H1 (cell line): ENCODE measurements around the gene MYO5A. TPM values are rescaled to one million over a fixed set of nuclear protein-coding genes. Genes with fewer than 3 reads are reported as not detected.

Source experiments
- CTCF ChIA-PET: fragments of 300-600 bp; sonication (Branson Sonifier 250); formaldehyde crosslinking; loops from one replicate; lab custom pipeline; 2021; ENCODE audit not compliant: partially characterized antibody; lab: Charles Lee
- POLR2A ChIA-PET: fragments of 300-600 bp; sonication (Branson Sonifier 250); formaldehyde crosslinking; loops from one replicate; lab custom pipeline; 2021; ENCODE audit warnings: inconsistent platforms; ENCODE audit not compliant: partially characterized antibody; lab: Charles Lee
- DNase-seq, 2 experiments: peaks; one replicate each; pipeline versions ENCODE4 v3.0.0 to v3.0.0-alpha.2; 2010 to 2022; ENCODE audit warnings: low spot score in 2 of 2, low read depth in 1 of 2, mixed read lengths in 1 of 2
- FAIRE-seq: peaks from 2 replicates; lab custom pipeline; 2011; peaks lifted over from hg19 to GRCh38; lab: Jason Lieb, UNC
- H2AFZ ChIP-seq: 2 replicates; pipeline ENCODE4 v1.8.1; 2012; ENCODE audit warnings: low read length, inconsistent platforms
- H2AK5ac ChIP-seq: 2 replicates; pipeline ENCODE4 v1.6.1; 2013; ENCODE audit warnings: low read depth, low read length
- H2BK120ac ChIP-seq: replicated peaks from 2 replicates; pipeline ENCODE3; 2013; ENCODE audit warnings: low read depth, low read length, inconsistent platforms
- H2BK12ac ChIP-seq: 2 replicates; pipeline ENCODE4 v1.6.1; 2013; ENCODE audit warnings: low read depth, low read length
- H2BK15ac ChIP-seq: 2 replicates; pipeline ENCODE4 v1.6.1; 2013; ENCODE audit warnings: low read length
- H2BK20ac ChIP-seq: 2 replicates; pipeline ENCODE4 v1.6.1; 2013; ENCODE audit warnings: low read length
- H2BK5ac ChIP-seq: 2 replicates; pipeline ENCODE4 v1.6.1; 2013; ENCODE audit warnings: low read depth, low read length
- H3K14ac ChIP-seq: 2 replicates; pipeline ENCODE4 v1.6.1; 2013; ENCODE audit warnings: inconsistent platforms; ENCODE audit not compliant: insufficient read length
- H3K18ac ChIP-seq: 2 replicates; pipeline ENCODE4 v1.6.1; 2013; ENCODE audit warnings: low read length; ENCODE audit errors: extremely low read depth
- H3K23ac ChIP-seq: 2 replicates; pipeline ENCODE4 v1.6.1; 2013; ENCODE audit warnings: inconsistent platforms; ENCODE audit not compliant: insufficient read length
- H3K23me2 ChIP-seq: 2 replicates; pipeline ENCODE4 v1.6.1; 2013; ENCODE audit warnings: low read depth, low read length
- H3K27ac ChIP-seq: 2 replicates; pipeline ENCODE4 v1.6.1; 2011; ENCODE audit warnings: low read depth, low read length, inconsistent platforms
- H3K27me3 ChIP-seq, 4 experiments: replicated peaks in 1 of 4; 1 replicate in 1 of 4; 2 replicates in 3 of 4; pipeline versions ENCODE4 v1.6.1 to v1.8.1; 2011 to 2013; ENCODE audit warnings: low read length in 3 of 4, mild to moderate bottlenecking in 3 of 4, inconsistent platforms in 2 of 4, mixed read lengths in 2 of 4, moderate library complexity in 1 of 4; ENCODE audit not compliant: control insufficient read depth in 3 of 4, insufficient read depth in 3 of 4; ENCODE audit errors: extremely low read depth in 1 of 4
- H3K36me3 ChIP-seq, 4 experiments: 2 replicates each; pipeline versions ENCODE4 v1.6.1 to v1.8.1; 2011 to 2013; ENCODE audit warnings: mild to moderate bottlenecking in 4 of 4, low read length in 3 of 4, moderate library complexity in 2 of 4, control low read depth in 1 of 4, inconsistent platforms in 1 of 4; ENCODE audit not compliant: insufficient read depth in 4 of 4, control insufficient read depth in 2 of 4
- H3K4ac ChIP-seq: replicated peaks from 2 replicates; pipeline ENCODE3; 2013; ENCODE audit warnings: low read length, low read depth, mixed read lengths, inconsistent platforms; ENCODE audit not compliant: insufficient read length
- H3K4me1 ChIP-seq, 4 experiments: replicated peaks in 1 of 4; 1 replicate in 1 of 4; 2 replicates in 3 of 4; pipeline versions ENCODE4 v1.6.1 to v1.8.1; 2011 to 2013; ENCODE audit warnings: low read length in 3 of 4, inconsistent platforms in 2 of 4, mixed read lengths in 1 of 4; ENCODE audit not compliant: insufficient read depth in 4 of 4, control insufficient read depth in 3 of 4
- H3K4me2 ChIP-seq, 2 experiments: 2 replicates each; pipeline versions ENCODE4 v1.6.1 to v1.8.1; 2011 to 2013; ENCODE audit warnings: low read depth in 2 of 2, low read length in 2 of 2, control low read depth in 1 of 2, inconsistent platforms in 1 of 2, mild to moderate bottlenecking in 1 of 2; ENCODE audit not compliant: insufficient read depth in 1 of 2
- H3K4me3 ChIP-seq, 4 experiments: fragments of 200-600, 300-600 bp in 1 of 4; sonication (generic), shearing (Covaris generic), sonication (Bioruptor Twin) in 1 of 4; 2 replicates each; pipeline versions ENCODE4 v1.5.1 to v1.8.1; 2011 to 2016; ENCODE audit warnings: low read length in 4 of 4, low read depth in 3 of 4, control low read depth in 2 of 4, inconsistent platforms in 2 of 4, mild to moderate bottlenecking in 2 of 4, mixed read lengths in 1 of 4, moderate library complexity in 1 of 4; ENCODE audit not compliant: insufficient read depth in 2 of 4; ENCODE audit errors: extremely low read depth in 1 of 4
- H3K56ac ChIP-seq: replicated peaks from 2 replicates; pipeline ENCODE3; 2013; ENCODE audit warnings: low read depth, mild to moderate bottlenecking, mixed read lengths, low read length, inconsistent platforms; ENCODE audit not compliant: insufficient read length
- H3K79me1 ChIP-seq: 2 replicates; pipeline ENCODE4 v1.6.1; 2013; ENCODE audit warnings: low read depth, low read length, control low read depth
- H3K79me2 ChIP-seq, 2 experiments: 2 replicates each; pipeline versions ENCODE4 v1.6.1 to v1.8.1; 2012 to 2013; ENCODE audit warnings: low read length in 2 of 2, mild to moderate bottlenecking in 2 of 2, inconsistent platforms in 1 of 2; ENCODE audit not compliant: insufficient read depth in 2 of 2, control insufficient read depth in 1 of 2
- H3K9ac ChIP-seq, 4 experiments: replicated peaks in 1 of 4; 1 replicate in 1 of 4; 2 replicates in 3 of 4; pipeline versions ENCODE4 v1.6.1 to v1.8.1; 2011 to 2013; ENCODE audit warnings: low read depth in 3 of 4, low read length in 3 of 4, control low read depth in 2 of 4, mild to moderate bottlenecking in 2 of 4, moderate library complexity in 2 of 4, inconsistent platforms in 1 of 4; ENCODE audit errors: extremely low read depth in 1 of 4
- H3K9me3 ChIP-seq, 2 experiments: 2 replicates each; pipeline versions ENCODE4 v1.6.1 to v1.8.1; 2012 to 2013; ENCODE audit warnings: mild to moderate bottlenecking in 2 of 2, moderate library complexity in 2 of 2, control low read depth in 1 of 2, inconsistent platforms in 1 of 2, low read depth in 1 of 2, low read length in 1 of 2, mixed read lengths in 1 of 2; ENCODE audit not compliant: insufficient read depth in 2 of 2
- H4K20me1 ChIP-seq, 2 experiments: replicated peaks in 1 of 2; 2 replicates each; pipeline versions ENCODE3 to v1.8.1; 2011 to 2013; ENCODE audit warnings: inconsistent platforms in 2 of 2, low read length in 2 of 2, mild to moderate bottlenecking in 1 of 2; ENCODE audit not compliant: insufficient read depth in 2 of 2, control insufficient read depth in 1 of 2
- H4K5ac ChIP-seq: 2 replicates; pipeline ENCODE4 v1.6.1; 2013; ENCODE audit warnings: low read length, low read depth, mixed read lengths, inconsistent platforms; ENCODE audit not compliant: insufficient read length
- H4K8ac ChIP-seq: 2 replicates; pipeline ENCODE4 v1.8.0; 2013; ENCODE audit warnings: mild to moderate bottlenecking, moderate library complexity, low read length, inconsistent platforms; ENCODE audit not compliant: insufficient read depth; ENCODE audit errors: extremely low read depth
- H4K91ac ChIP-seq: replicated peaks from 2 replicates; pipeline ENCODE3; 2013; ENCODE audit warnings: low read length, mixed read lengths, inconsistent platforms; ENCODE audit not compliant: insufficient read length
- ATF3 ChIP-seq: IDR thresholded peaks from 2 replicates; pipeline ENCODE4 v1.6.1; 2011; ENCODE audit warnings: low read depth, mild to moderate bottlenecking, low read length; ENCODE audit not compliant: insufficient read depth
- BCL11A ChIP-seq, 2 experiments: IDR thresholded peaks; one replicate each; pipeline ENCODE4 v1.6.1; 2011; ENCODE audit warnings: low read depth in 2 of 2, low read length in 2 of 2, mild to moderate bottlenecking in 2 of 2
- CEBPB ChIP-seq: IDR thresholded peaks from 2 replicates; pipeline ENCODE4 v1.6.1; 2012; ENCODE audit warnings: low read depth, low read length
- EZH2 ChIP-seq: fragments of 200-600 bp; sonication (generic); IDR thresholded peaks from 2 replicates; pipeline ENCODE4 v1.7.1; 2012; ENCODE audit warnings: low read depth, mild to moderate bottlenecking, moderate library complexity, low read length, inconsistent platforms; ENCODE audit not compliant: severe bottlenecking
- HDAC2 ChIP-seq, 2 experiments: fragments of 300-600 bp in 1 of 2; sonication (generic) in 1 of 2; IDR thresholded peaks; 2 replicates each; pipeline ENCODE4 v1.6.1; 2011 to 2012; ENCODE audit warnings: low read depth in 2 of 2, low read length in 2 of 2, mild to moderate bottlenecking in 2 of 2, moderate library complexity in 2 of 2, borderline replicate concordance in 1 of 2, inconsistent platforms in 1 of 2
- HDAC6 ChIP-seq: IDR thresholded peaks from one replicate; pipeline ENCODE4 v1.7.1; 2012; ENCODE audit warnings: low read depth, mild to moderate bottlenecking, inconsistent platforms, low read length, moderate library complexity
- KDM4A ChIP-seq: IDR thresholded peaks from one replicate; pipeline ENCODE4 v1.7.1; 2012; ENCODE audit warnings: low read depth, mild to moderate bottlenecking, moderate library complexity, low read length, inconsistent platforms; ENCODE audit not compliant: severe bottlenecking
- KDM5A ChIP-seq: fragments of 200-600 bp; IDR thresholded peaks from 2 replicates; pipeline ENCODE4 v1.7.1; 2012; ENCODE audit warnings: mild to moderate bottlenecking, low read length, inconsistent platforms, mixed read lengths
- NRF1 ChIP-seq: IDR thresholded peaks from 2 replicates; pipeline ENCODE4 v1.6.1; 2011; ENCODE audit warnings: mild to moderate bottlenecking, low read depth, low read length, improper control_type of control experiment
- SIRT6 ChIP-seq: IDR thresholded peaks from one replicate; pipeline ENCODE4 v1.7.1; 2012; ENCODE audit warnings: low read length, inconsistent platforms
- SP4 ChIP-seq: IDR thresholded peaks from 2 replicates; pipeline ENCODE4 v1.6.1; 2012; ENCODE audit warnings: low read length, inconsistent platforms
- SUZ12 ChIP-seq: fragments of 200-600 bp; sonication (generic); IDR thresholded peaks from 2 replicates; pipeline ENCODE4 v1.6.1; 2012; ENCODE audit warnings: mild to moderate bottlenecking, inconsistent platforms, low read length, moderate library complexity, mixed read lengths
- TCF12 ChIP-seq: IDR thresholded peaks from 2 replicates; pipeline ENCODE4 v1.6.1; 2011; ENCODE audit warnings: low read depth, mild to moderate bottlenecking, low read length
- TEAD4 ChIP-seq: IDR thresholded peaks from 2 replicates; pipeline ENCODE4 v1.6.1; 2012; ENCODE audit warnings: low read depth, low read length, inconsistent platforms, mixed read lengths
- WGBS, 2 experiments: shearing (Covaris generic) in 1 of 2; methylation state at CpG; one replicate each; pipeline versions ENCODE4 v1.1.6 to v1.1.7; 2013 to 2015; ENCODE audit warnings: low lambda C conversion rate in 2 of 2, mixed read lengths in 2 of 2, inconsistent platforms in 1 of 2, low coverage in 1 of 2, missing lambda C conversion rate in 1 of 2; ENCODE audit not compliant: insufficient replicate concordance in 2 of 2, insufficient coverage in 1 of 2, insufficient read length in 1 of 2; ENCODE audit errors: extremely low coverage in 1 of 2, missing lambda C conversion rate in 1 of 2; 5-methylcytosine and 5-hydroxymethylcytosine counted together
- polyA plus RNA-seq, 7 experiments: library from polyadenylated mRNA; depleted of rRNA in 3 of 7; stranded (reverse) in 5 of 7; unstranded in 2 of 7; fragments of >200 nt in 5 of 7; fragments of 200-250 nt in 2 of 7; gene quantifications; 1 replicate in 5 of 7; 2 replicates in 1 of 7; 4 replicates in 1 of 7; pipeline versions ENCODE4 v1.2.1 to v1.2.3, GENCODE V29; 2011 to 2013; ENCODE audit warnings: missing spikeins in 2 of 7, mixed read lengths in 2 of 7
- total RNA-seq: library from RNA; stranded (reverse); fragmentation: NEBNext Ultra II Directional; extraction: Animal tissue kit (Norgen Biotek cat#: 25700); gene quantifications from 2 replicates; pipeline ENCODE4 v1.2.1, GENCODE V29; 2021

Gene MYO5A
- total and polyA plus RNA-seq, 2 of the 8 experiments (the other 6 are each of a cell fraction or from before 2014, with no cell fraction given): 11.4 to 24.7 TPM

GRCh38 chr15:52559022-52559421, 30.3 kb upstream of the MYO5A start:
- Histone ChIP-seq H3K4me2 (no peak overlapping the region), H4K91ac (no peak overlapping the region), H2BK15ac (no peak overlapping the region), H3K79me2 (peaks cover 30 to 99% of the 10 kb centered on the region in 2 experiments), H3K36me3 (peaks cover 0 to 34% (median 12%) of the 10 kb centered on the region in 4 experiments; a peak in 5 of 8 replicates), H3K14ac (no peak overlapping the region), H4K20me1 (peaks cover 19 to 22% of the 10 kb centered on the region in 2 experiments), H3K23me2 (no peaks in the 10 kb centered on the region), H3K27ac (no peak overlapping the region), H2AFZ (no peak overlapping the region), H3K4me3 (no peak overlapping the region), H3K18ac (no peak overlapping the region), H3K56ac (no peak overlapping the region), H3K27me3 (no peaks in the 10 kb centered on the region), H2BK20ac (no peak overlapping the region), H2BK12ac (no peak overlapping the region), H2BK5ac (no peak overlapping the region), H3K79me1 (peaks cover 3% of the 10 kb centered on the region; the same call in 1 of the 2 replicates), H3K9me3 (no peaks in the 10 kb centered on the region), H3K9ac (no peak overlapping the region), H3K4ac (no peak overlapping the region), H4K8ac (no peak overlapping the region), H3K23ac (no peak overlapping the region), H3K4me1 (peaks cover 0 to 7% (median 0%) of the 10 kb centered on the region in 4 experiments; a peak in 2 of 7 replicates), H2BK120ac (no peak overlapping the region), H4K5ac (no peak overlapping the region), H2AK5ac (no peak overlapping the region)
- FAIRE-seq: no peak
- WGBS, 2 experiments: 88% methylated on average over 6 of the region's 6 CpGs; no CpG with 5 or more reads in 1 of the 2 experiments
- ChIA-PET POLR2A (interaction anchor here (0.7 to 4.0 kb wide), 3 partner anchors 10 to 170 kb away, joined by 3 to 12 read pairs (median 3); partner anchors contain the start of gene ARPP19), CTCF (interaction anchor here (1.1 to 2.4 kb wide), 8 partner anchors 9 to 305 kb away, joined by 3 to 5 read pairs (median 3); no protein-coding TSS in a partner anchor)
- no peak for DNase-seq
- TF ChIP-seq SP4: no peak
- TF ChIP-seq BCL11A (IDR thresholded peaks at IDR 0.05; ENCODE audit: low read depth in 2 of 2, low read length in 2 of 2): no peak
- TF ChIP-seq SIRT6: no peak
- no peak for TF ChIP-seq ATF3
- TF ChIP-seq EZH2: no peak
- TF ChIP-seq NRF1: no peak
- no peak for TF ChIP-seq CEBPB
- TF ChIP-seq KDM4A: no peak
- no peak for TF ChIP-seq SUZ12
- TF ChIP-seq HDAC2 (IDR thresholded peaks at IDR 0.05; ENCODE audit: borderline replicate concordance in 1 of 2, low read depth in 2 of 2, low read length in 2 of 2): no peak
- no peak for TF ChIP-seq KDM5A
- no peak for TF ChIP-seq TCF12
- TF ChIP-seq HDAC6: no peak
- no peak for TF ChIP-seq TEAD4
